ENCODE measurements around the gene TECPR1. TPM values are rescaled to one million over a fixed set of nuclear protein-coding genes. Genes with fewer than 3 reads are reported as not detected.

TECPR1 gene, protein sequence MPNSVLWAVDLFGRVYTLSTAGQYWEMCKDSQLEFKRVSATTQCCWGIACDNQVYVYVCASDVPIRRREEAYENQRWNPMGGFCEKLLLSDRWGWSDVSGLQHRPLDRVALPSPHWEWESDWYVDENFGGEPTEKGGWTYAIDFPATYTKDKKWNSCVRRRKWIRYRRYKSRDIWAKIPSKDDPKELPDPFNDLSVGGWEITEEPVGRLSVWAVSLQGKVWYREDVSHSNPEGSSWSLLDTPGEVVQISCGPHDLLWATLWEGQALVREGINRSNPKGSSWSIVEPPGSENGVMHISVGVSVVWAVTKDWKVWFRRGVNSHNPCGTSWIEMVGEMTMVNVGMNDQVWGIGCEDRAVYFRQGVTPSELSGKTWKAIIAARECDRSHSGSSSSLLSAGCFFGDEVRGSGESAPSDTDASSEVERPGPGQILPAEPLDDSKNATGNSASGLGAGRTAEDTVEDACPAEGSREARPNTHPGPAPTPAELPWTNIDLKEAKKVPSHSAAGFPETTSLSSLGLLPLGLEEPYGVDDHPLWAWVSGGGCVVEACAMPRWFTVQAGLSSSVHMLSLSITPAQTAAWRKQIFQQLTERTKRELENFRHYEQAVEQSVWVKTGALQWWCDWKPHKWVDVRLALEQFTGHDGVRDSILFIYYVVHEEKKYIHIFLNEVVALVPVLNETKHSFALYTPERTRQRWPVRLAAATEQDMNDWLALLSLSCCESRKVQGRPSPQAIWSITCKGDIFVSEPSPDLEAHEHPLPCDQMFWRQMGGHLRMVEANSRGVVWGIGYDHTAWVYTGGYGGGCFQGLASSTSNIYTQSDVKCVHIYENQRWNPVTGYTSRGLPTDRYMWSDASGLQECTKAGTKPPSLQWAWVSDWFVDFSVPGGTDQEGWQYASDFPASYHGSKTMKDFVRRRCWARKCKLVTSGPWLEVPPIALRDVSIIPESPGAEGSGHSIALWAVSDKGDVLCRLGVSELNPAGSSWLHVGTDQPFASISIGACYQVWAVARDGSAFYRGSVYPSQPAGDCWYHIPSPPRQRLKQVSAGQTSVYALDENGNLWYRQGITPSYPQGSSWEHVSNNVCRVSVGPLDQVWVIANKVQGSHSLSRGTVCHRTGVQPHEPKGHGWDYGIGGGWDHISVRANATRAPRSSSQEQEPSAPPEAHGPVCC
- total RNA-seq: 17.5 and 19.9 TPM in 2 replicates

DNA sequence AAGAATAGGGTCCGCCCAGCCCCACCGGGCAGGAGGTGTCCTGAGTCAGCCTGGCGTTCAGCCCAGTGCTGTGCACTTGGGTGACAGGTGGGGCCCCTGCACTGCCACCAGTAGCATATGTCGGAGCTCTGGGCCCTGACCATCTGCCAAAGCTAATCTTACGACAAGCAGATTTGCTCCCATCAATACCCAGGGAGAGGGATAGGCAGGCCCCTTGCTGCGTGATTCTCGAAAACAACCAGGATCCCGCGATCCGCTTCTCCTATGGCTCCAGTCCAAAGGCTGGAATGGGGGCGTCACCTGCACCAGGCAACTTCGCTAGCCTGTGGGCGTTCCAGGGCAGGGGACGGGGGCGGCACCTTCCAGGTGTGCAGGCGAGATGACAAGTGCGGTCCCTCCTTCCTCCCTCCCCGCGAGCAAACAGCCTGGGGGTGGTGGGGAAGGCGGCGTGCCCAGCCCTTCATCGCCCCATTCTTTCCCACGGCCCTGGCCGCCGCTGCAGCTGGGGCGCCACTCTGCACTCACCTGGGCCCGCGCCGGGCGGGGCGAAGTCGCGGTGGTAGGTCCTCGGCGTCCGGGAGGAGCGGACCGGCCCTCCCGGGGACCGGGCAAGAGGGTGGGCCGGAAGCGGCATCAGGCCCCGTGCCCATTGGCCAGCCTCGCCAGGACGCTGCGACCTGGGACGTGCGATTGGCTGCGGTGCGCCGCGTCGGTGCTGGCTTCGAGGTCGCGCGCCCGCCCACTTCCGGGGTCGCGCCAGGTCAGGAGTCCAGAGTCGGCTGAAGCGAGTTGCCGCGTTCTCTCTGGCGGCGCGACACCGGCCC is at the start of gene TECPR1:
Gene TECPR1, minus strand, starts transcription at position 632 of the 824 bp plus-strand sequence. CDS start 6,086 bp downstream, outside the sequence.

GRCh38 chr7:98280791-98281756 is 29.0 kb upstream of the TECPR1 start, which contains the start of gene BRI3:
TSS of gene BRI3 (plus strand) at chr7:98281686. CDS start at chr7:98281796, 110 bp downstream.

DNA sequence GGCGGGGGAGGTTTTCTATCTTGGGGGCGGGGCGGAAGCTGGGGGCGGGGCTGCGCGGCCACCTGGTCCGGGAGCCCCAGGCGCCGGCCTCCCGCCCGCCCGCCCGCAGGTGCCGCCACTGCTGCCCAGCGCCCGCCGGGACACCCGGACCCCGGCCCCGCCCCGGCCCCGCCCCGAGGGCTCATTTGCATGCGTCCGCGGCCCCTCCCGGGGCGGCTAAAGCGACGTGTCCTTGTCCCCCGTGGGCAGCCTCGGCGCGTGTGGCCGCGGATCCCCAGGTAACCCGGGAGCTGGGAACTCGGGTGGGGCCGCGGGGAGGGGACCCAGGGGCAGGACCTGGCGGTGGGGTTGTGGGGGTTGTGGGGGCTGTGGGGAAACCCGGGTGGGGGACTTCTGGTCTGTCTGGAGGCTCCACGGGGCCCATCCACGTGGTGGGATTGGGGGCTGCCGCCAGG is 40.8 kb downstream of the TECPR1 start, which contains the start of gene BHLHA15:
Gene BHLHA15, plus strand, starts transcription at position 219 of the 455 bp plus-strand sequence. CDS start 871 bp downstream, outside the sequence.

Other genes with a start within 250 kb of the TECPR1 start
- gene LMTK2, start 145.4 kb downstream of the TECPR1 start, total RNA-seq: 6.7 and 8.3 TPM in 2 replicates
- 1.8 TPM in 1 of 2 replicates, not detected in the other for gene BHLHA15, start 40.8 kb downstream of the TECPR1 start, total RNA-seq
- 33.7 and 46.2 TPM in 2 replicates for gene BRI3, start 29.5 kb upstream of the TECPR1 start, total RNA-seq
- gene BAIAP2L1, start 148.9 kb upstream of the TECPR1 start, total RNA-seq: 1.3 and 1.8 TPM in 2 replicates